Endothelial cell of umbilical vein (primary cell): ENCODE data around the gene RPL37A. TPM values are rescaled to one million over a fixed set of nuclear protein-coding genes. Genes with fewer than 3 reads are reported as not detected.

Experiments
- BruUV-seq: library from RNA; stranded (reverse); fragments of 400-500 nt; replicated peaks from 2 replicates; lab custom pipeline; 2021; lab: Mats Ljungman, UMichigan
- CTCF ChIA-PET: fragments of 300-600, 350-600 bp; sonication (Branson Sonifier 250); formaldehyde crosslinking; loops from one replicate; lab custom pipeline; 2021; ENCODE audit warnings: antibody characterized with exemption, inconsistent platforms; lab: Charles Lee
- POLR2A ChIA-PET: fragments of 300-600, 350-600 bp; sonication (Branson Sonifier 250); formaldehyde crosslinking; loops from one replicate; lab custom pipeline; 2021; ENCODE audit warnings: antibody characterized with exemption, inconsistent platforms; lab: Charles Lee
- DNase-seq: peaks from one replicate; pipeline ENCODE4 v3.0.0-alpha.2; 2011; ENCODE audit warnings: low read depth, low spot score
- FAIRE-seq: peaks from 2 replicates; lab custom pipeline; 2011; peaks lifted over from hg19 to GRCh38; lab: Jason Lieb, UNC
- H2AFZ ChIP-seq: 2 replicates; pipeline ENCODE4 v1.6.0; 2012; ENCODE audit warnings: low read depth, low read length, control low read depth, inconsistent platforms
- H3K27ac ChIP-seq: 2 replicates; pipeline ENCODE4 v1.5.1; 2011; ENCODE audit warnings: low read depth, mild to moderate bottlenecking, control low read depth, low read length, moderate library complexity; ENCODE audit not compliant: insufficient read depth
- H3K27me3 ChIP-seq, 2 experiments: 2 replicates each; pipeline versions ENCODE4 v1.6.0 to v1.6.1; 2011; ENCODE audit warnings: low read length in 2 of 2, mixed read lengths in 1 of 2; ENCODE audit not compliant: control insufficient read depth in 2 of 2, insufficient read depth in 2 of 2
- H3K36me3 ChIP-seq, 2 experiments: 2 replicates in 1 of 2; 3 replicates in 1 of 2; pipeline ENCODE4 v1.5.1; 2011; ENCODE audit warnings: low read length in 2 of 2, mild to moderate bottlenecking in 1 of 2, moderate library complexity in 1 of 2; ENCODE audit not compliant: control insufficient read depth in 2 of 2, insufficient read depth in 2 of 2; ENCODE audit errors: extremely low read depth in 1 of 2
- H3K4me1 ChIP-seq: 3 replicates; pipeline ENCODE4 v1.5.1; 2011; ENCODE audit warnings: mild to moderate bottlenecking, low read length; ENCODE audit not compliant: control insufficient read depth, insufficient read depth; ENCODE audit errors: extremely low read depth
- H3K4me2 ChIP-seq: 2 replicates; pipeline ENCODE4 v1.6.1; 2011; ENCODE audit warnings: low read length, control low read depth, mixed read lengths; ENCODE audit not compliant: insufficient read depth
- H3K4me3 ChIP-seq, 3 experiments: fragments of 200-600 bp in 1 of 3; sonication (generic), shearing (Covaris generic) in 1 of 3; replicated peaks in 1 of 3; 2 replicates each; pipeline ENCODE4 v1.5.1; 2011 to 2016; ENCODE audit warnings: control low read depth in 3 of 3, low read length in 3 of 3, mild to moderate bottlenecking in 2 of 3, inconsistent platforms in 1 of 3, low read depth in 1 of 3, moderate library complexity in 1 of 3; ENCODE audit not compliant: insufficient read depth in 1 of 3
- H3K79me2 ChIP-seq: 2 replicates; pipeline ENCODE4 v1.6.0; 2012; ENCODE audit warnings: low read length, inconsistent platforms; ENCODE audit not compliant: control insufficient read depth, insufficient read depth
- H3K9ac ChIP-seq: replicated peaks from 2 replicates; pipeline ENCODE3; 2011; ENCODE audit warnings: low read length, control low read depth; ENCODE audit not compliant: insufficient read depth; ENCODE audit errors: extremely low read depth
- H3K9me1 ChIP-seq: replicated peaks from 3 replicates; pipeline ENCODE4 v1.6.0; 2011; ENCODE audit warnings: mild to moderate bottlenecking, low read length; ENCODE audit not compliant: control insufficient read depth, insufficient read depth; ENCODE audit errors: extremely low read depth
- H3K9me3 ChIP-seq: replicated peaks from 2 replicates; pipeline ENCODE4 v1.5.1; 2012; ENCODE audit warnings: low read length, inconsistent platforms; ENCODE audit not compliant: control insufficient read depth, insufficient read depth
- H4K20me1 ChIP-seq: replicated peaks from 2 replicates; pipeline ENCODE3; 2011; ENCODE audit warnings: mild to moderate bottlenecking, low read length; ENCODE audit not compliant: control insufficient read depth, insufficient read depth; ENCODE audit errors: extremely low read depth
- EZH2 ChIP-seq: IDR thresholded peaks from 2 replicates; pipeline ENCODE4 v1.6.1; 2012; ENCODE audit warnings: borderline replicate concordance, low read depth, mild to moderate bottlenecking, moderate library complexity, low read length, inconsistent platforms; ENCODE audit not compliant: severe bottlenecking
- FOS ChIP-seq: IDR thresholded peaks from 2 replicates; pipeline ENCODE4 v1.6.1; 2011; ENCODE audit warnings: mild to moderate bottlenecking, low read length, moderate library complexity, borderline replicate concordance; ENCODE audit not compliant: insufficient read depth
- GATA2 ChIP-seq: IDR thresholded peaks from 2 replicates; pipeline ENCODE4 v1.7.0; 2011; ENCODE audit warnings: low read depth, mild to moderate bottlenecking, moderate library complexity, mixed read lengths, low read length; ENCODE audit not compliant: insufficient read length, insufficient read depth
- JUN ChIP-seq: IDR thresholded peaks from 2 replicates; pipeline ENCODE4 v1.6.1; 2011; ENCODE audit warnings: borderline replicate concordance, low read depth; ENCODE audit not compliant: insufficient read length, insufficient read depth
- MYC ChIP-seq: IDR thresholded peaks from one replicate; pipeline ENCODE4 v1.6.1; 2011; ENCODE audit warnings: mild to moderate bottlenecking, low read depth, low read length
- POLR2AphosphoS5 ChIP-seq: IDR thresholded peaks from 2 replicates; pipeline ENCODE4 v1.6.1; 2012; ENCODE audit warnings: low read depth, mild to moderate bottlenecking, control low read depth, low read length, moderate library complexity; ENCODE audit not compliant: insufficient read depth
- dilution Hi-C: fragments of 300-500 bp; cut with MboI; formaldehyde crosslinking; loops from one replicate; pipeline ENCODE4 v1.15.0; 2019; ENCODE audit warnings: low sequenced_read_pairs; ENCODE audit not compliant: extremely low pct_ligation_motif_present
- intact Hi-C: fragments of 100-400 bp; cut with micrococcal nuclease; formaldehyde crosslinking; loops from one replicate; pipeline ENCODE4 v1.10.0; 2022
- polyA plus RNA-seq, 4 experiments: library from polyadenylated mRNA; depleted of rRNA in 3 of 4; stranded (reverse) in 3 of 4; unstranded in 1 of 4; fragments of >200 nt; gene quantifications; 2 replicates each; pipeline versions ENCODE4 v1.2.1 to v1.2.3, GENCODE V29; 2011 to 2012; ENCODE audit warnings: missing spikeins in 1 of 4
- total RNA-seq: library from RNA; stranded (reverse); gene quantifications from 2 replicates; pipeline ENCODE4 v1.2.3, GENCODE V29; 2021
- TF ChIP-seq, protein P1 (sequence below), 2 donors: IDR thresholded peaks; 1 replicate in 1 of 2; 2 replicates in 1 of 2; pipeline ENCODE4 v1.5.1; 2011; ENCODE audit warnings: low read length in 2 of 2, mild to moderate bottlenecking in 2 of 2, moderate library complexity in 2 of 2, control low read depth in 1 of 2, inconsistent platforms in 1 of 2, low read depth in 1 of 2; ENCODE audit not compliant: insufficient read depth in 1 of 2; ENCODE audit errors: extremely low read depth in 1 of 2

RPL37A gene
- total and polyA plus RNA-seq, 2 donors (not counting 3 experiments of a cell fraction or from before 2014, with no cell fraction given) = 1,889 to 2,628 TPM

DNA sequence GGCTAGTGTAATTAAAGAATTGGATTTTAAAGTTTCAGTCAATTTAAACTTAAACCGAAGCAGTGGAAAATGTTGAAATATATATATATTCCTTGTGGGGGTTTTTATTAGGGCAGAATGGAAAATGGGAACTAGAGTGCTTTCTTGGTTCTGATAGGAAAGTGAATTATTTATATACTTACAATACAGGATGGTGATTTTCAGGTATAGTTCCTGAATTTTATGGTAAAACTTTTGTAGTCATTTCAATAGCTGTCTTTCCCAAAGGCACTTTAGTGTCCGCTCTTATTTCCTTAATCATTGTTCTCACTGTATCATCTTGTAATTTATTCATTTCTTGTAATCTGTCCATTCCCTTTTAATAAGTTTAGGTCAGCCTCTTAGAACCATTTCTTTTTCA, 1.9 kb downstream of the RPL37A start:
- DNase-seq = no peak
- no peak overlapping the region for H3K27ac ChIP-seq
- peaks cover 52% of the 10 kb centered on the region for H3K79me2 ChIP-seq
- no peaks in the 10 kb centered on the region for H3K9me1 ChIP-seq
- POLR2A ChIA-PET = no interaction called here
- intact Hi-C loops (no loop called here), dilution Hi-C loops (no loop called here)
- CTCF ChIA-PET = no interaction called here
- TF ChIP-seq JUN (no peak), MYC (no peak), GATA2 (no peak), FOS (no peak), EZH2 (no peak), POLR2AphosphoS5 (no peak)
- TF ChIP-seq, protein P1, sequence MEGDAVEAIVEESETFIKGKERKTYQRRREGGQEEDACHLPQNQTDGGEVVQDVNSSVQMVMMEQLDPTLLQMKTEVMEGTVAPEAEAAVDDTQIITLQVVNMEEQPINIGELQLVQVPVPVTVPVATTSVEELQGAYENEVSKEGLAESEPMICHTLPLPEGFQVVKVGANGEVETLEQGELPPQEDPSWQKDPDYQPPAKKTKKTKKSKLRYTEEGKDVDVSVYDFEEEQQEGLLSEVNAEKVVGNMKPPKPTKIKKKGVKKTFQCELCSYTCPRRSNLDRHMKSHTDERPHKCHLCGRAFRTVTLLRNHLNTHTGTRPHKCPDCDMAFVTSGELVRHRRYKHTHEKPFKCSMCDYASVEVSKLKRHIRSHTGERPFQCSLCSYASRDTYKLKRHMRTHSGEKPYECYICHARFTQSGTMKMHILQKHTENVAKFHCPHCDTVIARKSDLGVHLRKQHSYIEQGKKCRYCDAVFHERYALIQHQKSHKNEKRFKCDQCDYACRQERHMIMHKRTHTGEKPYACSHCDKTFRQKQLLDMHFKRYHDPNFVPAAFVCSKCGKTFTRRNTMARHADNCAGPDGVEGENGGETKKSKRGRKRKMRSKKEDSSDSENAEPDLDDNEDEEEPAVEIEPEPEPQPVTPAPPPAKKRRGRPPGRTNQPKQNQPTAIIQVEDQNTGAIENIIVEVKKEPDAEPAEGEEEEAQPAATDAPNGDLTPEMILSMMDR (IDR thresholded peaks at IDR 0.05; ENCODE audit: extremely low read depth in 1 of 2, insufficient read depth in 1 of 2, low read depth in 1 of 2, low read length in 2 of 2) = no peak
- H3K27me3 ChIP-seq = no peaks in the 10 kb centered on the region
- no TSS peak for BruUV-seq
- H3K9me3 ChIP-seq = no peaks in the 10 kb centered on the region
- H3K9ac ChIP-seq = peak overlapping the region; percentile 99
- peak overlapping the region; percentile 94 for H3K4me2 ChIP-seq
- H3K4me1 ChIP-seq = peaks cover 33% of the 10 kb centered on the region
- H3K36me3 ChIP-seq = peaks cover 33 to 37% of the 10 kb centered on the region in 2 experiments
- FAIRE-seq = no peak
- H4K20me1 ChIP-seq = no peaks in the 10 kb centered on the region
- H3K4me3 ChIP-seq = peak overlapping the region in 2 of 3 experiments; percentile 85 to 99
- no peak overlapping the region for H2AFZ ChIP-seq
